BJ (cell line): Measurements from ENCODE around the gene TAS2R46. TPM values are rescaled to one million over a fixed set of nuclear protein-coding genes. Genes with fewer than 3 reads are reported as not detected.

Experiments used
- CTCF ChIA-PET: fragments of 350-600 bp; formaldehyde crosslinking; extraction: SDS; loops from one replicate; lab custom pipeline; 2021; ENCODE audit warnings: antibody characterized with exemption, inconsistent platforms; lab: Yijun Ruan, JAX
- POLR2A ChIA-PET: fragments of 300-600 bp; sonication (Branson Sonifier 250); formaldehyde crosslinking; extraction: SDS; loops from one replicate; lab custom pipeline; 2021; ENCODE audit warnings: antibody characterized with exemption; lab: Charles Lee
- DNase-seq: peaks from one replicate; pipeline ENCODE4 v3.0.0-alpha.2; 2011; ENCODE audit warnings: low read depth
- H3K27me3 ChIP-seq: 2 replicates; pipeline ENCODE4 v1.6.0; 2011; ENCODE audit warnings: low read length; ENCODE audit not compliant: control insufficient read depth, insufficient read depth
- H3K36me3 ChIP-seq: 2 replicates; pipeline ENCODE4 v1.5.1; 2011; ENCODE audit warnings: low read length; ENCODE audit not compliant: control insufficient read depth, insufficient read depth
- H3K4me3 ChIP-seq: 2 replicates; pipeline ENCODE4 v1.5.1; 2011; ENCODE audit warnings: low read depth, mild to moderate bottlenecking, control low read depth, low read length
- CTCF ChIP-seq: IDR thresholded peaks from 2 replicates; pipeline ENCODE4 v1.5.1; 2011; ENCODE audit warnings: low read depth, mild to moderate bottlenecking, control low read depth, inconsistent platforms, low read length, moderate library complexity; ENCODE audit not compliant: insufficient read depth
- polyA plus RNA-seq: library from polyadenylated mRNA; depleted of rRNA; stranded (reverse); fragments of >200 nt; gene quantifications from 2 replicates; pipeline ENCODE4 v1.2.3, GENCODE V29; 2011; rRNA removed
- small RNA-seq: library from RNA; depleted of rRNA; stranded (forward); fragments of <200 nt; gene quantifications from one replicate; pipeline ENCODE3, GENCODE V24; 2012; ENCODE audit warnings: low replicate concordance, low read depth; ENCODE audit not compliant: insufficient read length

TAS2R46 gene
- polyA plus RNA-seq, 1 experiment = 0.09 TPM

- ChIA-PET CTCF (no interaction called here), POLR2A (interaction anchor here (0.6 kb wide), 1 partner anchor 22 kb away, joined by 3 read pairs; no protein-coding TSS in a partner anchor)
- DNase-seq = no peak
Observed at GRCh38 chr12:11016937-11017336, 45.2 kb downstream of the TAS2R46 start.

GRCh38 chr12:11015775-11016430 is 46.2 kb downstream of the TAS2R46 start:
- Histone ChIP-seq H3K27me3 (no peaks in the 10 kb centered on the region), H3K4me3 (no peak overlapping the region), H3K36me3 (no peaks in the 10 kb centered on the region)
- no peak for TF ChIP-seq CTCF
- no peak for DNase-seq
- POLR2A ChIA-PET = no interaction called here
- CTCF ChIA-PET = no interaction called here

More at GRCh38 chr12:11016937-11017336, 45.2 kb downstream of the TAS2R46 start:
- H3K4me3 ChIP-seq = no peak overlapping the region
- no peaks in the 10 kb centered on the region for H3K27me3 ChIP-seq
- TF ChIP-seq CTCF = no peak
- no peaks in the 10 kb centered on the region for H3K36me3 ChIP-seq

- Histone ChIP-seq H3K27me3 (no peaks in the 10 kb centered on the region), H3K4me3 (no peak overlapping the region), H3K36me3 (no peaks in the 10 kb centered on the region)
- ChIA-PET CTCF (no interaction called here), POLR2A (no interaction called here)
- DNase-seq = peak; percentile 4
- TF ChIP-seq CTCF = no peak
Observed at GRCh38 chr12:11014234-11014633, 47.9 kb downstream of the TAS2R46 start.

Small RNA genes lying within 50 kb of the gene (small RNA-seq; reads per million reads assigned to genes)
- gene AC018630.1 = not detected

Other genes starting within 250 kb of the TAS2R46 start
- gene TAS2R10, start 235.9 kb downstream of the TAS2R46 start, polyA plus RNA-seq = 0.07 and 0.17 TPM in 2 replicates
- gene PRR4, start 212.8 kb downstream of the TAS2R46 start, polyA plus RNA-seq = 2.6 and 4.2 TPM in 2 replicates
- gene PRH1, start 178.0 kb downstream of the TAS2R46 start, polyA plus RNA-seq = 3.0 and 3.4 TPM in 2 replicates
- gene TAS2R13, start 152.7 kb downstream of the TAS2R46 start, polyA plus RNA-seq = 0.10 TPM in 1 of 2 replicates, not detected in the other
- gene PRH2, start 133.1 kb downstream of the TAS2R46 start, polyA plus RNA-seq = 0.18 TPM in 1 of 2 replicates, not detected in the other
- 0.56 and 1.3 TPM in 2 replicates for gene TAS2R14, start 123.0 kb downstream of the TAS2R46 start, polyA plus RNA-seq
- gene TAS2R50, start 75.4 kb downstream of the TAS2R46 start, polyA plus RNA-seq = 0.12 TPM in 1 of 2 replicates, not detected in the other
- 0.29 and 0.64 TPM in 2 replicates for gene TAS2R20, start 64.0 kb downstream of the TAS2R46 start, polyA plus RNA-seq
- 0.33 and 0.48 TPM in 2 replicates for gene TAS2R19, start 39.7 kb downstream of the TAS2R46 start, polyA plus RNA-seq
- gene TAS2R31, start 30.9 kb downstream of the TAS2R46 start, polyA plus RNA-seq = 0.29 and 0.55 TPM in 2 replicates
- not detected in 2 replicates for gene TAS2R43, start 30.0 kb upstream of the TAS2R46 start, polyA plus RNA-seq
- 0.04 and 0.15 TPM in 2 replicates for gene TAS2R30, start 72.3 kb upstream of the TAS2R46 start, polyA plus RNA-seq
- 3.2 and 4.8 TPM in 2 replicates for gene SMIM10L1, start 108.9 kb upstream of the TAS2R46 start, polyA plus RNA-seq
- not detected in 2 replicates for gene TAS2R42, start 124.6 kb upstream of the TAS2R46 start, polyA plus RNA-seq
- not detected in 2 replicates for gene PRB3, start 207.4 kb upstream of the TAS2R46 start, polyA plus RNA-seq
- not detected in 2 replicates for gene PRB4, start 248.1 kb upstream of the TAS2R46 start, polyA plus RNA-seq